Measurements from ENCODE around the gene PLEKHA1. TPM values are rescaled to one million over a fixed set of nuclear protein-coding genes. Genes with fewer than 3 reads are reported as not detected.

PLEKHA1 gene
- total and polyA plus RNA-seq, 2 experiments from 2014 or later: 25.8 to 36.6 TPM

DNA sequence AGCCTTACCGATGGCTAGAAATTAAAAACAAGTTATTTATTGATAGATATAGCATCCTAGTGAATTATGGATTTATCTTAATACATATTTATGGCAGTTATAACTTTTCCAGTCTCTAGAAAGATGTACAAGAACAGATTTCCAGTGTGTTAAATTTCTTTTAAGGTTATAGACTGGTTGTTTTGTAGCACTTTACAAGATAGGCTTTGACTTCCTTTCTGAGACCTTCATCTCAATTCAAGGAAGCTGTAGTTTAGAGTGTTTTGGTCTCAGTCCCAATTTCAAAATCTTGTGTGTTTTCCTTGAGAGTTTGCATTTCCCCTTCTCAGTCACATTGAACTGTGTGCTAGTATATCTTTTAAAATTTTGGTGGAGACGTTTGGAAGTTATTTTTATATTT lies 30.1 kb downstream of the PLEKHA1 start (continued):
- TF ChIP-seq ZNF462 (CRISPR knock-in tag; IDR thresholded peaks at IDR 0.05) (no peak), JUNB (IDR thresholded peaks at IDR 0.05; ENCODE audit: unreplicated experiment) (no peak)

DNA sequence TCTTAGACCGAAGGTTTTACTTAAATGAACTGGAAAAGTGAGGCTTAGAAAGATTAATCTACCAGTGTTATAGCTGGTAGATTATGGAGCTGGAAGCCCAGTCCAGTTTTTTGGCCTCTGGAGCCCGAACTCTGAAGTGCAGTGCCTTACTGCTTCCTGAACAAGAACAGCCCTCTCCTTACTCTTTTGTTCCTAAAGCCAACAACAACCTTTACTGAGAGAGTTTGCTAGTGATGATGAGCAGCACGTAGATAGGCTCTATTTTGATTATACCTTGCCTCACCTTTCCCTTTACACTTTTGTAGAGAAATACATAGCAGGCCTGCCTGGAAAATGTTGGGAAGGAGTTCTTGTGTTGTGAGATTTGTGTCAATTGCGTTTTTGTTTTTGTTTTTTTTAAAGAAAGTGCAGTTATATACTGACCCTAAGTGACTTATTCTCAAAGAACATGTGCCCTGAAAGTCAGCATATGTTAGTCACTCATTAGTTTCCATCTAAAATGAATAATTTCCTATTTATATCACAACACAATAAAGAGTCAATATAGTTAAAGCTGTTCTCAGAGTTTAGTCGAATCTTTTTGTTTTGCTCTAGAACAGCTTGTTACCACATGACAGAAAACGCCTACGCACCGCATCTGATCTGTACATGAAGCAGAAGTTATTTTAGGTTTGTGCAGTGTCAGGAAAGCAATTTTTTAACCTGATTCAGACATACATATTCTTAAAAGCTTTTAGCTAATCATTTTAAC lies 33.0 kb downstream of the PLEKHA1 start:
- Histone ChIP-seq H4K20me1 (replicated peaks; ENCODE audit: insufficient read depth) (no peaks in the 10 kb centered on the region), H3K4me1 (ENCODE audit: insufficient read depth) (no peaks in the 10 kb centered on the region), H3K36me3 (ENCODE audit: insufficient read depth) (no peaks in the 10 kb centered on the region), H3K27me3 (ENCODE audit: insufficient read depth) (no peaks in the 10 kb centered on the region), H3F3A (replicated peaks; ENCODE audit: low read depth) (no peaks in the 10 kb centered on the region), H3K27ac (ENCODE audit: low read depth) (no peak overlapping the region), H3K9me2 (ENCODE audit: insufficient read depth) (no peaks in the 10 kb centered on the region), H3K4me3 (no peak overlapping the region), H3K79me2 (replicated peaks; ENCODE audit: insufficient read depth) (no peaks in the 10 kb centered on the region), H2AFZ (no peak overlapping the region), H3K4me2 (no peak overlapping the region)
- Mint-ChIP-seq H3K27me3 (ENCODE audit: insufficient read depth, low read depth, poor library complexity) (no peaks in the 10 kb centered on the region), H3K9me3 (no peaks in the 10 kb centered on the region), H3K4me1 (no peaks in the 10 kb centered on the region), H3K4me3 (no peak overlapping the region), H3K36me3 (ENCODE audit: low read depth) (0 out of 3 replicates have a peak, but pooled peaks cover 5% of the 10 kb centered on the region), H3K27ac (no peak overlapping the region)
- no peak for ATAC-seq
- DNase-seq (ENCODE audit: low spot score): no peak
- TF ChIP-seq ETS1 (IDR thresholded peaks at IDR 0.05) (no peak), EZH2phosphoT487 (IDR thresholded peaks at IDR 0.05; ENCODE audit: unreplicated experiment) (no peak), ZNF114 (CRISPR knock-in tag; IDR thresholded peaks at IDR 0.05) (no peak), POLR2AphosphoS5 (IDR thresholded peaks at IDR 0.05; ENCODE audit: low read depth) (no peak), ZNF331 (CRISPR knock-in tag; IDR thresholded peaks at IDR 0.05; ENCODE audit: low read depth) (no peak), STAT1 (IDR thresholded peaks at IDR 0.05; ENCODE audit: unreplicated experiment) (no peak)
- TF ChIP-seq, protein P1, sequence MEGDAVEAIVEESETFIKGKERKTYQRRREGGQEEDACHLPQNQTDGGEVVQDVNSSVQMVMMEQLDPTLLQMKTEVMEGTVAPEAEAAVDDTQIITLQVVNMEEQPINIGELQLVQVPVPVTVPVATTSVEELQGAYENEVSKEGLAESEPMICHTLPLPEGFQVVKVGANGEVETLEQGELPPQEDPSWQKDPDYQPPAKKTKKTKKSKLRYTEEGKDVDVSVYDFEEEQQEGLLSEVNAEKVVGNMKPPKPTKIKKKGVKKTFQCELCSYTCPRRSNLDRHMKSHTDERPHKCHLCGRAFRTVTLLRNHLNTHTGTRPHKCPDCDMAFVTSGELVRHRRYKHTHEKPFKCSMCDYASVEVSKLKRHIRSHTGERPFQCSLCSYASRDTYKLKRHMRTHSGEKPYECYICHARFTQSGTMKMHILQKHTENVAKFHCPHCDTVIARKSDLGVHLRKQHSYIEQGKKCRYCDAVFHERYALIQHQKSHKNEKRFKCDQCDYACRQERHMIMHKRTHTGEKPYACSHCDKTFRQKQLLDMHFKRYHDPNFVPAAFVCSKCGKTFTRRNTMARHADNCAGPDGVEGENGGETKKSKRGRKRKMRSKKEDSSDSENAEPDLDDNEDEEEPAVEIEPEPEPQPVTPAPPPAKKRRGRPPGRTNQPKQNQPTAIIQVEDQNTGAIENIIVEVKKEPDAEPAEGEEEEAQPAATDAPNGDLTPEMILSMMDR (conservative IDR thresholded peaks at IDR 0.05; ENCODE audit: low read depth in 2 of 2): no peak
